Duodenal mucosa (tissue), 2 donors: ENCODE data around the gene SUPT3H.

ENCODE experiments used
- H3K27ac ChIP-seq: one replicate; pipeline ENCODE4 v1.7.0; 2013; ENCODE audit warnings: low read depth, low read length
- H3K27me3 ChIP-seq, 2 donors: one replicate each; pipeline ENCODE4 v1.7.0; 2013; ENCODE audit warnings: low read length in 2 of 2, control low read depth in 1 of 2; ENCODE audit not compliant: insufficient read depth in 2 of 2, control insufficient read depth in 1 of 2
- H3K36me3 ChIP-seq, 2 donors: one replicate each; pipeline ENCODE4 v1.7.0; 2013; ENCODE audit warnings: low read length in 2 of 2, control low read depth in 1 of 2; ENCODE audit not compliant: insufficient read depth in 2 of 2, control insufficient read depth in 1 of 2
- H3K4me1 ChIP-seq, 2 donors: one replicate each; pipeline ENCODE4 v1.7.0; 2013; ENCODE audit warnings: low read length in 2 of 2, control low read depth in 1 of 2; ENCODE audit not compliant: insufficient read depth in 2 of 2, control insufficient read depth in 1 of 2
- H3K4me3 ChIP-seq, 2 donors: one replicate each; pipeline ENCODE4 v1.7.0; 2013; ENCODE audit warnings: low read length in 2 of 2, low read depth in 1 of 2
- H3K9ac ChIP-seq, 2 donors: one replicate each; pipeline ENCODE4 v1.7.0; 2013; ENCODE audit warnings: low read length in 2 of 2, low read depth in 1 of 2
- H3K9me3 ChIP-seq, 2 donors: one replicate each; pipeline ENCODE4 v1.7.0; 2013; ENCODE audit warnings: low read length in 2 of 2, control low read depth in 1 of 2; ENCODE audit not compliant: control insufficient read depth in 1 of 2

The SUPT3H gene

GRCh38 chr6:45369870-45370269 is 7.9 kb downstream of the SUPT3H start:
- no peaks in the 10 kb centered on the region for H3K36me3 ChIP-seq
- H3K4me3 ChIP-seq = no peak overlapping the region
- no peaks in the 10 kb centered on the region for H3K9me3 ChIP-seq
- peaks cover 15 to 16% of the 10 kb centered on the region in 2 donors for H3K4me1 ChIP-seq
- H3K27ac ChIP-seq = no peak overlapping the region
- H3K9ac ChIP-seq = no peak overlapping the region
- no peaks in the 10 kb centered on the region for H3K27me3 ChIP-seq

DNA sequence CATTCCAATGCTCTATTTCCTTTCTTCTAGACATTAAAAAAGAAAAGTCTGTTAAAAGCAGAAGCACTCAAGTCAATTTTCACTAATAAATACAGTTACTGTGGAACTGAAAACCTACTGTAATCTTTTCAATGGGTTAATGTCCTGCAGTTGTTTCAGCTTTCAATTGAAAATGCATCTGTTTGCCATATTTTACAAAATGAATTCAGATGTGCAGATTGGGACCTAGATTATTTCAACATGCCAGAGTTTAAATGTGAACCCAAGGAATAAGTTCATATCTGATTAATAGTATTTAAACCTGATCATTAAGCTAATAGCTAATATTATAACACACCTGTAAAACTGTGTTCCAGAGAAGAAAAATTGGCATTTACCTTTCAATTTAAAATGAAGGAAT is 9.7 kb downstream of the SUPT3H start:
- Histone ChIP-seq H3K36me3 (no peaks in the 10 kb centered on the region), H3K27ac (no peak overlapping the region), H3K9ac (no peak overlapping the region), H3K4me1 (peaks cover 15 to 16% of the 10 kb centered on the region in 2 donors), H3K9me3 (no peaks in the 10 kb centered on the region), H3K27me3 (no peaks in the 10 kb centered on the region), H3K4me3 (no peak overlapping the region)

- Histone ChIP-seq H3K4me3 (no peak overlapping the region), H3K9me3 (no peaks in the 10 kb centered on the region), H3K27me3 (no peaks in the 10 kb centered on the region), H3K27ac (no peak overlapping the region), H3K36me3 (no peaks in the 10 kb centered on the region), H3K9ac (no peak overlapping the region), H3K4me1 (peaks cover 10 to 12% of the 10 kb centered on the region in 2 donors)
Observed at GRCh38 chr6:45366534-45366933, 11.2 kb downstream of the SUPT3H start.

- no peaks in the 10 kb centered on the region for H3K36me3 ChIP-seq
- H3K27ac ChIP-seq = no peak overlapping the region
- H3K4me3 ChIP-seq = no peak overlapping the region
- H3K9ac ChIP-seq = no peak overlapping the region
- H3K4me1 ChIP-seq = peaks cover 0 to 4% of the 10 kb centered on the region in 2 donors
- H3K27me3 ChIP-seq = no peaks in the 10 kb centered on the region
- no peaks in the 10 kb centered on the region for H3K9me3 ChIP-seq
Observed at GRCh38 chr6:45365036-45365435, 12.7 kb downstream of the SUPT3H start.

GRCh38 chr6:45364466-45364865 is 13.3 kb downstream of the SUPT3H start:
- Histone ChIP-seq H3K27me3 (no peaks in the 10 kb centered on the region), H3K36me3 (no peaks in the 10 kb centered on the region), H3K27ac (no peak overlapping the region), H3K9me3 (no peaks in the 10 kb centered on the region), H3K9ac (no peak overlapping the region), H3K4me1 (peaks cover 0 to 2% of the 10 kb centered on the region in 2 donors), H3K4me3 (no peak overlapping the region)

DNA sequence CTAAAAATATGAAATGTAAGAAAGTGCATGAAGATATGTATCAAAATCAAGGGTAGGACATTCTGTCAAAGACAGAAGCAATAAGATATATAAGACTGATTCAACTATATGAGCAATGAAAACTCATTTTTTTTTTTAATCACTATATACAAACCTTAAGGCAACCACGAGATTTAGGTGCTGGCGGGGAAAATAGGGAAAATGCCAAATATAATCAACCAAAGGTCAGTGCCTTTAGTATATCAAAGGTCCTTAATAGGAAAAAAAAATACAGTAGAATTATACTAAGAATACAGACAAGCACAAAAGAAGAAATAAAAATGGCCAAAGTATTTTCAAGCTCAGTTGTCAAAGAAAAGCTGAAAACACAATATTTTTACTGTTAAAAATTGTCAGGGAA is 24.1 kb downstream of the SUPT3H start:
- Histone ChIP-seq H3K4me1 (no peaks in the 10 kb centered on the region), H3K27ac (no peak overlapping the region), H3K36me3 (no peaks in the 10 kb centered on the region), H3K9ac (no peak overlapping the region), H3K4me3 (no peak overlapping the region), H3K27me3 (no peaks in the 10 kb centered on the region), H3K9me3 (no peaks in the 10 kb centered on the region)

DNA sequence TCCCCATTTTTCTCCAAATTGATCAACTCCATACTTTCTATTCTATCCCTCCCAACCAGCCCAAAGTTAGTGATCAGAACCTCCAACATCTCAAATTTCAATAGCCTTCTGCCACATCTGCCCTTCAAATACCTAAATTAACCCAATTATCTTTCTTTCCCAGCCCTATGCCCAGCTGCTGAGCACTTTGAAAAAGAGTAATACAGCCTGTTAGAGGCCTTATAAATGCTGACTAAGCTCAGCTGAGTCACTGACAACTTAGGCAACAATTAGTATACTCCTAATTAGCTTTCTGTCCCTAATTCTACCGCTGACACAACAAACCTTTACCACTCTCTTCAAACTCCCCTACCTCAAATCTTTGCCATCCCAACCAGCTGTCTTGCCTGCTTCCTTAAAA is 26.1 kb downstream of the SUPT3H start:
- Histone ChIP-seq H3K9me3 (no peaks in the 10 kb centered on the region), H3K27ac (no peak overlapping the region), H3K4me3 (no peak overlapping the region), H3K27me3 (no peaks in the 10 kb centered on the region), H3K4me1 (no peaks in the 10 kb centered on the region), H3K36me3 (no peaks in the 10 kb centered on the region), H3K9ac (no peak overlapping the region)

DNA sequence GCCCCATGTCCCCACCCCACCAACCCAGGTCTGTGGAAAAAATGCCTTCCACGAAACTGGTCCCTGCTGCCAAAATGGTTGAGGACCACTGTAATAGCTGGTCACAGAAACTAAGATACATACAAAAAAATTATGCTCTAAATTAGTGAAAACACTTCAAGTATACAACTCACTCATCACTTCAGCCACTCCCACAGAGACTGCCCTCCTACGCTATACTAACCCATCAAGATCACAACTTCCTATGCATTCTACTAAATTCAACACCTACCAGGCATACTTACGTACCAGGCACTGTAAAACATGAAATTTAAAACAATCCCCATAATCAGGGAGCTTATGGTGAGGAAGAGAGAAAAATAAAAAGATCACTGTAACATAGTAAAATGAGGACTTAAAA is 26.7 kb downstream of the SUPT3H start:
- Histone ChIP-seq H3K36me3 (no peaks in the 10 kb centered on the region), H3K4me3 (no peak overlapping the region), H3K27me3 (no peaks in the 10 kb centered on the region), H3K4me1 (no peaks in the 10 kb centered on the region), H3K9ac (no peak overlapping the region), H3K27ac (no peak overlapping the region), H3K9me3 (no peaks in the 10 kb centered on the region)

DNA sequence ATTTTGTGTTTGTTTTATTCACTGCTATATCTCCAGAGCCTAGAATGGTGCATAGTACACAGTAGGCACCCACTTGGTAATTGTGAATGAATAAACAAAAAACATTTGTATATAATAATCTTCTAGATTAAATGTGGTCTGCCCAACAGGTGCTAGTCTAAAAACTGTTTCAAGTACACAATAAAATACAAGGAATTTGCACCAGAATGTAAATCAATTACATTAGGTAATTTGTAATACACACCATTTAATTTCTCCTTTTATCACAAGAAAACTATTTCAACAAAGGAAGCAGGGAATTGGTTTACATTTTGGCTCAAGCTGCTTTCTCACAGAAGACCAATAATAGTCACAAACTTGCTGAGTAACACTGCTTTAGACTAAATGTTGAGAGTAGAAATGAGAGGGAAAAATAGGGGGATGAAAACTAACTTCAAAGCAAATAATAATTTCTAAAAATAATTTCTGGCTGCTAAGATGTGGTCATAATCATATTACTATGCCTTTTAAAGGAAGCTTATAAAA is 27.5 kb downstream of the SUPT3H start:
- no peak overlapping the region for H3K4me3 ChIP-seq
- no peaks in the 10 kb centered on the region for H3K36me3 ChIP-seq
- no peak overlapping the region for H3K9ac ChIP-seq
- H3K4me1 ChIP-seq = no peaks in the 10 kb centered on the region
- H3K9me3 ChIP-seq = no peaks in the 10 kb centered on the region
- H3K27me3 ChIP-seq = no peaks in the 10 kb centered on the region
- no peak overlapping the region for H3K27ac ChIP-seq

DNA sequence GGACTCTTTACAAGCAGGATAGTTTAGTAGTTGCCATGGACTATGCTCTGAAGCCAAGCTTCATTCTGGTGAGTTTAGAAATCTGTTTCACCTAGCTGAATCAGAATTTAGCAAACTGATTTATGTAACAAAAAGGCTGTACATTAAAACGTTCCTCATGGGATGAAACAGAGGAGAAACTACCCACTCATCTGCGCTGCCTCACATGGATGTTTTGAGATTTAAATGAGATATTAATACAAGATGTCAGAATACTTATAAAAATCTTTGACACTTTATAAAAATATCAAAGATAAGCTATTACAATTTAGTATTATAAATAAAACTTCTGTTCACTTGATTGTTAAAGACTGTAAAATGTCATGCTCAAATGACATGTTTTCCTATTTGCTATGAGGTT is 32.8 kb downstream of the SUPT3H start:
- H3K36me3 ChIP-seq = no peaks in the 10 kb centered on the region
- no peak overlapping the region for H3K9ac ChIP-seq
- no peak overlapping the region for H3K4me3 ChIP-seq
- H3K4me1 ChIP-seq = no peaks in the 10 kb centered on the region
- H3K9me3 ChIP-seq = no peaks in the 10 kb centered on the region
- H3K27ac ChIP-seq = no peak overlapping the region
- H3K27me3 ChIP-seq = no peaks in the 10 kb centered on the region

- no peak overlapping the region for H3K9ac ChIP-seq
- H3K4me1 ChIP-seq = peaks cover 0 to 6% of the 10 kb centered on the region in 2 donors
- H3K4me3 ChIP-seq = peak overlapping the region in 1 of 2 donors; percentile 37
- H3K27ac ChIP-seq = no peak overlapping the region
- no peaks in the 10 kb centered on the region for H3K27me3 ChIP-seq
- H3K9me3 ChIP-seq = no peaks in the 10 kb centered on the region
- no peaks in the 10 kb centered on the region for H3K36me3 ChIP-seq
Observed at GRCh38 chr6:45328523-45328922, 49.2 kb downstream of the SUPT3H start.
